ENCODE data around the gene MOGAT2. TPM values are rescaled to one million over a fixed set of nuclear protein-coding genes. Genes with fewer than 3 reads are reported as not detected.
"Not testable (repeated sequence)": the region's sequence is repeated elsewhere in the genome, so short reads cannot be mapped to it uniquely, and the experiment has no call there.

The MOGAT2 gene
- 1 to 10 TPM in 2 of 3 donors, under 1 TPM in 1; 0.69 to 1.7 (median 1.6) TPM for polyA plus RNA-seq (ENCODE audit: insufficient read length in 3 of 3)

DNA sequence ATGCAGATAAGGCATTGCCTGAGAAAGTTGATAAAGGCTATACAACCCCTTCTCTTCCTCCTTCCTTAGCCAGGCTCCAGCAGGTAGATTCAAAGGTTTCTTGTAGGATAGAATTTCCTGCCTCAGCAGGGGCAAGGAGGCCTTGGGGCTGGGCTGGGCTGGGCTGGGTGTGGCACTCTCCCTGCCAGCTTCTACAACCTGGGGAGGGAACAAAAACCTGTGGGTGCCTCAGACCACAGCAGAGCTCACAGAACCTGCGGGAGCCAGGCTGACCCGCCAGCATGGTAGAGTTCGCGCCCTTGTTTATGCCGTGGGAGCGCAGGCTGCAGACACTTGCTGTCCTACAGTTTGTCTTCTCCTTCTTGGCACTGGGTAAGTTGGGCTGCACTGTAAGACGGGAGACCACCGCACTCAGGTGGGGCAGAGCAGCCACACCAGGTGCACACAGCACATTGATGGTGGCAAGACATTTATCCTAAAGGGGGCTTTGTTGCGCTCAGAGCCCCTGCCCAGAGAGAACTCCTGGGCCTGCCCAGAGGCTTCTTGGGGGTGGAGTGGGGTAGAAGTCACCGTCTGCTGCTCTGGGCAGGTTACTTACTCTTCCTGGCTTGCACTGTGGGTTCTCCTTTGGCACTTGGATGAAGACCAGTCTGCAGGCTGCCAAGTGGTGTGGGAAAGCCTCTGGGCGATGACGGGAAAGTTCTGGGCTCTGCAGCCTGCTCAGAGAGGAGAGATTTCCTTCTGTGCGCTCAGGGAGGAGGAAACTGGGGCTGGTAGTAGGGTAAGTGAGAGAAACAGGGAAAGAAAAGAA is at the start of gene MOGAT2:
Gene MOGAT2 (plus strand): TSS at position 231 of the 811 bp plus-strand sequence. CDS start 51 bp downstream, at position 282.
- no peak for DNase-seq (ENCODE audit: low read depth in 3 of 3, low spot score in 2 of 3)

DNA sequence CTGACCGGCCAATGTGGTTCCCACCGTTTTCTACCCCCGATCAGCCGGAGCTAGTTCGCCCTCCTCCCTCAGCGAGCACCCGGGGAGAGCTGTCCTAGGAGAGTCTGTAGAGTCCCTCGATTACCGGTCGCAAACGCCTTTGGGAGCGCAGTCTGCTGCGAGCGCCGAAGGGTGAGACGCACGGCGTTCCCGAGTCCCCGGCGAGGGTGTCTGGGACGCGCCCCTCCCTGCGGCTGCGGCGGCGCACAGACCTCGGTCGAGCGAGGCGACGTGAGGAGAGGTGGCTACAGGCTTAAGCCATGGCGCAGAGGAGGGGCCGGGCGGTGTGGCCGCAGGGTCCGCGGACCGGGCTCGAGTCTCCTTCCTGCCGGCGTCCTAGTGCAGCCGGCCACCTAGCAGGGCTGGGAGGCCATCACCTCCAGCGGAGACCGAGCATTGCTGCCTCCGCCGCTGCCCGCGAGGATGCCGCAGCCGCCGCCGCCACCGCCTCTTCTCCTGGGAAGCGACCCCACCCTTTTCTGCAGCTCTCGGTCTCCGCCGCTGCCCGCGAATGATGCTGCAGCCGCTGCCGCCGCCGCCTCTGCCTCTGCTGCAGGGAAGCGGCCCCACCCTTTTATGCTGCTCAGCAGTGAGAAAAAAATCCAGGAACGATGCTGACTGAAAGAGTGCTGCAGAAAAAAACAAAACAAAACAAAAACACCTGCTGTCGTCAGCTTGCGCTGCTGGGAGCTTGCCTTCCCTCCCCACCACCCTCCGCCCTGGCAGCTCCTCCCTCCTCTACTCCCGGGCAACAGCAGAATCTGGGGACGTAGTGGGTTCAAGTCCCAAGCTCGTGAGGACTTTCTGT is 49.0 kb upstream of the MOGAT2 start, which contains the start of gene MAP6:
Gene MAP6 (minus strand): TSS at position 588 of the 847 bp plus-strand sequence. CDS start 669 bp downstream, outside the sequence.
- DNase-seq (ENCODE audit: low read depth in 3 of 3, low spot score in 2 of 3), result no peak

DNA sequence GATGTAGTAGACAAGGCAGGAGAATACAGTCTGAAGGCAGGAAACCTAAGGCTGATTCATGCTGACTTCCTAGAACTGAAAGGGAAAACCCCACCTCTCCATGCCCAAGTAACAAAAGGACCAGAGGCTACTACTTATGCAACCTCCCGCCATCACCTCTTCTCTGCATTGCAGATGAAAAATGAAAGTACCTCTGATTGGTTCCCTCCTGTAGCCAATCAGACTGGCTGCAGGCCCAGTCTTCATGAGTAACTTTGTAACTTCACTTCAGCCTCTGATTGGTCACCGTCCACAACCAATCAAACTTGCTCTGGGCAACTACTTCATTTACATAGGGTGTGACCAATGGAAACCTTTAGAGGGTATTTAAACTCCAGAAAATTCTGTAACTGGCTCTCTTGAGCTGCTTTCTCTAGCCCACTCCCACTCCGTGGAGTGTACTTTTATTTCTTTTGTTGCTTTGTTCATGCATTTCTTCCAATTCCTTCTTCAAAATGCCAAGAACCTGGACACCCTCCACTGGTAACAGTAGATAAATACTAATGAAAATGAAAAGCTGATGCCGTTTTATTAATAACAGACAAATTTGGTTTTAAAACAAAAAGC is 43.6 kb upstream of the MOGAT2 start:
- no peak for DNase-seq (ENCODE audit: low read depth in 3 of 3, low spot score in 2 of 3)

DNA sequence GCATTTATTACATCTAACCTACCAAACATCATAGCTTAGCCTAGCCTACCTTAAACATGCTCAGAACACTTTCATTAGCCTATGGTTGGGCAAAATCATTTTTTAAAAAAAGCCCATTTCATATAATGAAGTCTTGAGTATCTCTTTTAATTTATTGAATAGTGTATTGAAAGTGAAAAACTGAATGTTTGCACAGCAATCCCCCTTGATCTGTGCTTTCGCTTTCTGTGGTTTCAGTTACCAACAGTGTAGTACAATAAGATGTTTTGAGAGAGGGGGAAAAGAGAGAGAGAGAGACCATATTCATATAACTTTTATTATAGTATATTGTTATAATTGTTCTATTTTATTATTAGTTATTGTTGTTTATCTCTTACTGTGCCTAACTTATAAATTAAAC is 40.4 kb upstream of the MOGAT2 start:
- no peak for DNase-seq (ENCODE audit: low read depth in 3 of 3, low spot score in 2 of 3)

DNA sequence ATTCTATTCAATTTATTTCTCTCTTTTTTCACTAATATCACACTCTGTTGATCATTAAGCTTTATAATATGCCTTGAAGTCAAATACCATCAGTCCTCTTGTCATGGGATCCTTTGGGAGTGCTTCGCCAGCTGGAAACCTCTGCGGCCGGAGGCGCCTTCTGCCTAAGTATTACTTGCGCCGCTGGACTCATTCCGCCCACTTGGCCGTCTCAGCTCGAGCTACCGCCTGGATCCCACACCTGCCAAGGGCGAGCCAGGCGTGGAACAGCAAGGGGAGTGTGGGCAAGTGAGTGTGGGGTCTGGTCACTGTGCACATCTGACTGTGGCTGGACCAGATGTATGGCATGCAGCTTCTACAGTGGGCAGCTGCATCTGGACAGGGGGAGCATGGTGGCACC is 39.7 kb upstream of the MOGAT2 start:
- no peak for DNase-seq (ENCODE audit: low read depth in 3 of 3, low spot score in 2 of 3)

GRCh38 chr11:75678620-75679259 is 38.9 kb upstream of the MOGAT2 start:
- DNase-seq (ENCODE audit: low read depth in 3 of 3, low spot score in 2 of 3), result no peak

DNA sequence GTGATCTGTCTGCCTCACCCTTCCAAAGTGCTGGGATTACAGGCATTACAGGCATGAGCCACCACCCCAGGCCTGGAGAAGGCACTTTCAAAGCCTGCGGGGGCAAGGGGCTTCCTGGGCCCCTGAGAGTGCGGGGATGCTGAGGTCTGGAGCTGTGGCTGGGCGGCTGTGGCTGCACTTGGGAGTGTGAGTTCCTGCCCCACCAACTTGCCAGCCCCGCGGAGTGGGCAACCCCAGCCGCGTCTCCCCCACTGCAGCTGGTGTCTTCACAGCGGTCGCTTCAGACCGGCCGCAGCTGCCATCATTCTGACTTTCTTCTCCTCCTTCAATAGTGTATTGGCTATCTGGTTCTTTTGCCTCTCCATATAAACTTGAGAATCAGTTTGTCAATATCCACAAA is 38.1 kb upstream of the MOGAT2 start:
- no peak for DNase-seq (ENCODE audit: low read depth in 3 of 3, low spot score in 2 of 3)

- DNase-seq (ENCODE audit: low read depth in 3 of 3, low spot score in 2 of 3), result not testable (repeated sequence)
These were observed 33.8 kb upstream of the MOGAT2 start for GRCh38 chr11:75683856-75684255.

DNA sequence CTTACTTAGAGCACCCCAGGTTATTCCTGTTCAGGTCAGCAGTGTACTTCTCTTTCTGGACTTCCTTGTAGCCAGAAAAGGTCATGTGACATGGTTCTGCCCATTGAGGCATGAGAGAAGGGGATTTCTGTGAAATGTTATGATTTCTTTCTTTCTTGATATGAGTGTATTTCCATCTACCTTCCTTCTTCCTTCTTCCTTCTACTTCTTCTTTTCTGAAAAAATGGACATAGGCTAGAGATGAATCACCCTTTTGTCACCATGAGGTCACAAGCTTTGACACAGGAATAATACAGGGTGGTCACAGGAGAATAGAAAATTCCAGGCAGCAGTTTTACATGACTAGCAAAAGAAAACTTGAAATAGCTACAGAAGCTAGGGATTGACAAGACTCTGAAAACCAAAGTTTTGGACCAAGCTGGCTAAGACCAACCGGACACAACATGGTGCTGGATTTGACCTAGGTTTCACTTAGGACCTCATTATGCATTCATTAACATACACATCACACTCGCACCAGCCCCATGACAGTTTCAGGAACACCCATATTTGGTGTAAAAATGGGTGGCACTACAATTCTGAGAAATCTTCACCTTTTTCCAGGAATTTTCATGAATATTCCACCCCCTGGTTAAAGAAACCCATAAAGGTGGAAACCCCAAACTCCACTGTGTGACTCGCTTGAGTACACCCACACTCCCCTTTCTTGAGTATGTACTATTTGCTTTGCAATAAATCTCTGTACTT is 27.6 kb upstream of the MOGAT2 start:
- DNase-seq (ENCODE audit: low read depth in 3 of 3, low spot score in 2 of 3), result no peak

- DNase-seq (ENCODE audit: low read depth in 3 of 3, low spot score in 2 of 3), result no peak
These were observed 25.8 kb upstream of the MOGAT2 start for GRCh38 chr11:75691804-75692203.

GRCh38 chr11:75697906-75698581 is 19.6 kb upstream of the MOGAT2 start:
- no peak for DNase-seq (ENCODE audit: low read depth in 3 of 3, low spot score in 2 of 3)

DNA sequence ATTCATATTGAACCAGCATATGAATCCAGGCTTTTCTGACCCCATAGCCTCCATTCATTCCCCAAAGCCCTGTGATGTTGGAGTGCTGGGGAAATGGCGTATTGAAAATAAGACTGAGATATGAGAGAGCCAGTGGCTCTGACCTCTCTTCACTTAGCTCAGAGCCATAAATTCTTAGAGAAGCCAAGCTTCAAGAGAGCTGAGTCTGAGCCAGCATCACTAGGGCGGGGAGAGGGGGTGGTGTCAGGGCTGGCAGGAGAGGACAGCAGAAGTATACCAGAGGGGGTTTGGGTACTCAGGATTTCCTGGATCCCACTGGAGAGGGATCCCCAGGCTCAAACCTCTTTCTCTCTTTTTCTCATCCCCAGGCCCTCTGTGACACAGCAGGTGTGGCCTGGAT is 16.7 kb upstream of the MOGAT2 start:
- no peak for DNase-seq (ENCODE audit: low read depth in 3 of 3, low spot score in 2 of 3)

GRCh38 chr11:75703695-75704237 is 13.9 kb upstream of the MOGAT2 start:
- DNase-seq (ENCODE audit: low read depth in 3 of 3, low spot score in 2 of 3), result no peak

DNA sequence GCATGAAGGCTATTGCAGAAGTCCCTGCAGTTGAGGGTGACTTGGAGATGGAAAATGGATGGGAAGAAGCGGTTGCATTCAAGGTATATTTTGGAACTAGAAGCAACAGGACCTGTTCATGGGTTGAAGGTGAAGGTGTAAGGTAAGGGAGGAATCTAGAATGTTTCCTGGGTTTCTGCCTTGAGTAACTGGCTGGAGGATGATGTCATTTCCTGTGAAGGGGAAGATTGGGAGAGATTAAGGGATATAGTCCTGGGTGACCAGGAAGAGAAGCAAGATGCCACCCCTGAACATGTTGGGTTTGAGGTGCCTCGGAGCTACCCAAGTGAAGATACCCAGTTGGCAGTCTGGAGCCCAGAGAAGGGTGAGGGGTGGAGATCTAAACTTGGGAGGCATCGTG is 12.1 kb upstream of the MOGAT2 start:
- DNase-seq (ENCODE audit: low read depth in 3 of 3, low spot score in 2 of 3), result no peak

- peak in 2 of 3 donors; percentile 30 to 41 for DNase-seq (ENCODE audit: low read depth in 3 of 3, low spot score in 2 of 3)
These were observed 11.3 kb upstream of the MOGAT2 start for GRCh38 chr11:75706260-75706729.

GRCh38 chr11:75714211-75714610 is 3.4 kb upstream of the MOGAT2 start:
- DNase-seq (ENCODE audit: low read depth in 3 of 3, low spot score in 2 of 3), result no peak

DNA sequence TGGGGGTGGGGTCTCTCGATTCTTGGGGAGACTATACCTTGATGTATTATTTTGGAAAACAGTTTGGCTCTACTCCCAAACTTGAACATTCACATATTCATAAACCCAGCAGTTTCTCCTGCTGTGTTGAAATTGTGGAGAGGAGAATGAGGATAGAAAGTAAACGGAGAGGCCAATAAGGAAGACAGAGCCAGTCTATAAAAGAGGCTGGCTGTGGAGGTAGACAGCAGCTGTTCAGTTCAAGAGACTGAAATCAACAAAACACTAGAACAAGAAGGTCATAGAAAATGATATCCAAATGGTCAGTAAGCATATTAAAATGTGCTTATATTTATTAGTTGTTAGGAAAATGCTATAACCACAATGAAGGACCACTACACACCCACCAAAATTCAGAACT is 1.9 kb upstream of the MOGAT2 start:
- DNase-seq (ENCODE audit: low read depth in 3 of 3, low spot score in 2 of 3), result no peak

DNA sequence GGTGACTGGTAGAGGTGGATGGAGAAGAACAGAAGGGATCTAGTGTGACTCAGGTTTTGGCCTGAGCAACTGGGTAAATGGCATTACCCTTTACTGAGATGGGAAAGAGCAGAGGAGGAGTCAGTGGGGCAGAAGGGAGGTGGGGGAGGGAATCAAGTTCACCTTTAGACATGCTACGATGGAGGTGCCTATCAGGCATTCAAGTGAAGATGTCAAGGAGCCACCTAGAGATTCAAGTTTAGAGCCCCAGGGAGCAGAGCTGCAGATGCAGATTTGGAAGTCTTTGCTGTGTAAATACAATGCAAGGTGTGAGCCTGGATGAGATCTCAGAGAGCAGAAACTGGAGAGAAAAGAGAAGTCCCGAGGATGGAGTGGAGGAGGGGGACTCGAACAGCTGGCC is 979 bp upstream of the MOGAT2 start:
- no peak for DNase-seq (ENCODE audit: low read depth in 3 of 3, low spot score in 2 of 3)
